H1 (cell line): ENCODE results near the gene STKLD1. TPM values are rescaled to one million over a fixed set of nuclear protein-coding genes. Genes with fewer than 3 reads are reported as not detected.

Source experiments
- ATF2 ChIP-seq: IDR thresholded peaks from 2 replicates; pipeline ENCODE4 v1.6.1; 2012; ENCODE audit warnings: low read length, inconsistent platforms
- BRCA1 ChIP-seq: IDR thresholded peaks from 2 replicates; pipeline ENCODE4 v1.6.1; 2012; ENCODE audit warnings: low read depth, low read length, improper control_type of control experiment
- CREB1 ChIP-seq: IDR thresholded peaks from 2 replicates; pipeline ENCODE4 v1.6.1; 2012; ENCODE audit warnings: inconsistent platforms
- NRF1 ChIP-seq: IDR thresholded peaks from 2 replicates; pipeline ENCODE4 v1.6.1; 2011; ENCODE audit warnings: mild to moderate bottlenecking, low read depth, low read length, improper control_type of control experiment
- PHF8 ChIP-seq: fragments of 200-600 bp; sonication (generic); conservative IDR thresholded peaks from 2 replicates; pipeline ENCODE4 v1.7.1; 2012; ENCODE audit warnings: low read depth, mild to moderate bottlenecking, inconsistent platforms, low read length, moderate library complexity
- RAD21 ChIP-seq, 2 experiments: IDR thresholded peaks in 1 of 2; conservative IDR thresholded peaks in 1 of 2; 2 replicates each; pipeline ENCODE4 v1.6.1; 2011; ENCODE audit warnings: low read depth in 2 of 2, low read length in 2 of 2, improper control_type of control experiment in 1 of 2, inconsistent platforms in 1 of 2, mild to moderate bottlenecking in 1 of 2, moderate library complexity in 1 of 2
- SIX5 ChIP-seq: IDR thresholded peaks from 2 replicates; pipeline ENCODE4 v1.6.1; 2011; ENCODE audit warnings: mild to moderate bottlenecking, low read depth, low read length
- SP4 ChIP-seq: IDR thresholded peaks from 2 replicates; pipeline ENCODE4 v1.6.1; 2012; ENCODE audit warnings: low read length, inconsistent platforms
- TBP ChIP-seq: IDR thresholded peaks from 2 replicates; pipeline ENCODE4 v1.6.1; 2011; ENCODE audit warnings: low read depth, low read length, improper control_type of control experiment
- ZNF274 ChIP-seq: IDR thresholded peaks from 2 replicates; pipeline ENCODE4 v1.7.0; 2012; ENCODE audit warnings: low read length, borderline replicate concordance; ENCODE audit errors: extremely low read depth
- polyA plus RNA-seq, 7 experiments: library from polyadenylated mRNA; depleted of rRNA in 3 of 7; stranded (reverse) in 5 of 7; unstranded in 2 of 7; fragments of >200 nt in 5 of 7; fragments of 200-250 nt in 2 of 7; gene quantifications; 1 replicate in 5 of 7; 2 replicates in 1 of 7; 4 replicates in 1 of 7; pipeline versions ENCODE4 v1.2.1 to v1.2.3, GENCODE V29; 2011 to 2013; ENCODE audit warnings: missing spikeins in 2 of 7, mixed read lengths in 2 of 7
- total RNA-seq: library from RNA; stranded (reverse); fragmentation: NEBNext Ultra II Directional; extraction: Animal tissue kit (Norgen Biotek cat#: 25700); gene quantifications from 2 replicates; pipeline ENCODE4 v1.2.1, GENCODE V29; 2021

Gene STKLD1
- total and polyA plus RNA-seq, 2 of the 8 experiments (the other 6 are each of a cell fraction or from before 2014, with no cell fraction given), result 0.26 TPM; not detected in 1

- no peak for TF ChIP-seq NRF1
- no peak for TF ChIP-seq BRCA1
- peak; percentile 74; the same call in 1 of the 2 replicates for TF ChIP-seq PHF8
- no peak; the same call in 1 of the 2 replicates for TF ChIP-seq ATF2
- TF ChIP-seq TBP, result peak; percentile 74
- no peak for TF ChIP-seq ZNF274
- TF ChIP-seq SIX5, result no peak
- TF ChIP-seq RAD21 (IDR thresholded peaks at IDR 0.05 in 1 of 2, conservative IDR thresholded peaks at IDR 0.05 in 1 of 2; ENCODE audit: low read depth in 2 of 2, low read length in 2 of 2), result no peak
- TF ChIP-seq SP4, result peak; percentile 62; the same call in 1 of the 2 replicates
- peak; percentile 75 for TF ChIP-seq CREB1
These were observed 40.0 kb upstream of the STKLD1 start, which contains the start of gene SURF6 (continued) for GRCh38 chr9:133335924-133336811.
